Measurements from ENCODE around the gene C19orf25.

- TF ChIP-seq ZNF274 (IDR thresholded peaks at IDR 0.05; ENCODE audit: low read depth, low read length) (no peak), YY1 (IDR thresholded peaks at IDR 0.05; ENCODE audit: insufficient read depth, insufficient read length) (no peak)
Measured at GRCh38 chr19:1478934-1479707, at the start of gene C19orf25.

All from NT2/D1 (cell line).